ENCODE data around the gene KDM1A. TPM values are rescaled to one million over a fixed set of nuclear protein-coding genes. Genes with fewer than 3 reads are reported as not detected.

KDM1A gene
- total and polyA plus RNA-seq, 4 donors, result 16.4 to 73.0 (median 33.8) TPM

DNA sequence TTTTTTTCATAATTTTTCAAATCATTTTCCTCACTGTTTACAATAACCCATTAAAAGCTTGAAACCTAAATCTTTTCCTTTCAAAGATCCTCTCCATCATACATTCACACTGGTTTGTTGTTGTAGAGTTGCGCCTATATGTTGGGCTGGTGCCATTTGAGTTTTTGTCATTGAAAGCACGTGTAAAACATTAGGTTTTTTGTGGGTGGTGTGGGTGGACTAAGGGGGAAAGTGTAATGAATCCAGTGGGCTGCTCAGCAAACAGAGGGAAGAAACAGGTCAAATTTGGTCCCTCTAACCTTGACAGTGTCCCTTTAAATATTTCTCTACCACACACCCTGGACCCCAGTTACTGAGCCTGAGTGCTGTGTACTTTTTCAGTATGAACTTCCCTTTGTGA lies 46.8 kb downstream of the KDM1A start:
- H3K27ac ChIP-seq (ENCODE audit: low read depth in 1 of 2, low read length in 1 of 2), result no peak overlapping the region
- DNase-seq (no peak), ATAC-seq (ENCODE audit: insufficient read depth, low FRiP score) (no peak)
- peaks cover 14 to 44% (median 21%) of the 10 kb centered on the region in 4 donors for H3K36me3 ChIP-seq (ENCODE audit: control insufficient read depth in 4 of 4, insufficient read depth in 4 of 4, low read length in 4 of 4)
- H3K27me3 ChIP-seq (ENCODE audit: control insufficient read depth in 3 of 3, insufficient read depth in 3 of 3, low read length in 2 of 3), result no peaks in the 10 kb centered on the region
- H3K4me3 ChIP-seq, result no peak overlapping the region
- no peak overlapping the region for H3K9ac ChIP-seq (ENCODE audit: insufficient read depth in 1 of 2, low read length in 2 of 2)
- 95 to 97% methylated on average over 2 of the region's 2 CpGs for WGBS, 2 donors
- no peaks in the 10 kb centered on the region for H3K4me1 ChIP-seq (ENCODE audit: control insufficient read depth in 5 of 5, insufficient read depth in 5 of 5, low read length in 5 of 5)
- H3K9me3 ChIP-seq (ENCODE audit: control insufficient read depth in 4 of 4, insufficient read depth in 3 of 4, low read length in 3 of 4), result no peaks in the 10 kb centered on the region
- TF ChIP-seq, protein P1, sequence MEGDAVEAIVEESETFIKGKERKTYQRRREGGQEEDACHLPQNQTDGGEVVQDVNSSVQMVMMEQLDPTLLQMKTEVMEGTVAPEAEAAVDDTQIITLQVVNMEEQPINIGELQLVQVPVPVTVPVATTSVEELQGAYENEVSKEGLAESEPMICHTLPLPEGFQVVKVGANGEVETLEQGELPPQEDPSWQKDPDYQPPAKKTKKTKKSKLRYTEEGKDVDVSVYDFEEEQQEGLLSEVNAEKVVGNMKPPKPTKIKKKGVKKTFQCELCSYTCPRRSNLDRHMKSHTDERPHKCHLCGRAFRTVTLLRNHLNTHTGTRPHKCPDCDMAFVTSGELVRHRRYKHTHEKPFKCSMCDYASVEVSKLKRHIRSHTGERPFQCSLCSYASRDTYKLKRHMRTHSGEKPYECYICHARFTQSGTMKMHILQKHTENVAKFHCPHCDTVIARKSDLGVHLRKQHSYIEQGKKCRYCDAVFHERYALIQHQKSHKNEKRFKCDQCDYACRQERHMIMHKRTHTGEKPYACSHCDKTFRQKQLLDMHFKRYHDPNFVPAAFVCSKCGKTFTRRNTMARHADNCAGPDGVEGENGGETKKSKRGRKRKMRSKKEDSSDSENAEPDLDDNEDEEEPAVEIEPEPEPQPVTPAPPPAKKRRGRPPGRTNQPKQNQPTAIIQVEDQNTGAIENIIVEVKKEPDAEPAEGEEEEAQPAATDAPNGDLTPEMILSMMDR (IDR thresholded peaks at IDR 0.05; ENCODE audit: control extremely low read depth, extremely low read depth), result no peak

DNA sequence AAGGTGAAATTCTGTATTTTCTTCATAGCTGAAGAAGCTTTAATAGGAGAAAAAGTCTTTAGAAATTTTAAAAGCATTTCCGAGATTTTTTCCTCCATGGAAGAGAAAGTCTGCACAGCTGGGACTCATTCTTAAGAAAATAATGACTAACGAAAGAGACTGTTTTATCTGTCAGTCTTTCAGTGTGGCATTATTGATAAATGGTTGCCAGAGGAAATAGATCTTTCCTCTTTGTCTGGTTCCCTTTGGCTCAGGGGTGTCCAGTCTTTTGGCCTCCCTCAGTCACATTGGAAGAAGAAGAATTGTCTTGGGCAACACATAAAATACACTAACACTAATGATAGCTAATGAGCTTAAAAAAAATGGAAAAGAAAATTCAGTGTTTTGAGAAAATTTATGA lies 49.9 kb downstream of the KDM1A start:
- Histone ChIP-seq H3K27ac (ENCODE audit: low read depth in 1 of 2, low read length in 1 of 2) (no peak overlapping the region), H3K36me3 (ENCODE audit: control insufficient read depth in 4 of 4, insufficient read depth in 4 of 4, low read length in 4 of 4) (peaks cover 19 to 47% (median 28%) of the 10 kb centered on the region in 4 donors), H3K4me3 (no peak overlapping the region), H3K9me3 (ENCODE audit: control insufficient read depth in 4 of 4, insufficient read depth in 3 of 4, low read length in 3 of 4) (no peaks in the 10 kb centered on the region), H3K27me3 (ENCODE audit: control insufficient read depth in 3 of 3, insufficient read depth in 3 of 3, low read length in 2 of 3) (no peaks in the 10 kb centered on the region), H3K4me1 (ENCODE audit: control insufficient read depth in 5 of 5, insufficient read depth in 5 of 5, low read length in 5 of 5) (peaks cover 0 to 4% (median 0%) of the 10 kb centered on the region in 5 donors), H3K9ac (ENCODE audit: insufficient read depth in 1 of 2, low read length in 2 of 2) (no peak overlapping the region)
- WGBS, 2 donors, result 87 to 88% methylated on average over 2 of the region's 2 CpGs
- DNase-seq (no peak), ATAC-seq (ENCODE audit: insufficient read depth, low FRiP score) (no peak)
- TF ChIP-seq, protein P1 (IDR thresholded peaks at IDR 0.05; ENCODE audit: control extremely low read depth, extremely low read depth), result no peak

DNA sequence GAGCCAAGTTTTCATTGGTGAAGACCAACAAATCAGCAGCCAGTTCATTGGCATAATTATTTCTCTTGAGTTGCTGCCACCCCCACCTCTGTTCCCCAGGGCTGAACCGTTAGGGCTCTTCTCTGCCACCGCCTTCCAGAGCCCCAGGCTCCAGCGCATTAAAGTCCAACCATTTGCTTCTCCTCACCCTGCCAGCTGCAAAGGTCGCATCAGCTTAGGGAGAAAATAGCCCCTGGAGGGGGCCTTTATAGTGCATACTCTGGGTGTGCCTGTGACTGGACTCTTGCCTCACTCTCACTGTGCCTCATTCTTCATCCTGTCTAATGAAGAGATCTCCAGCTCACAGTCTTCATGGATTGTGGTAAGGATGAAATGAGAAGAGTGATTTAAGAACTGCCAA lies 50.4 kb downstream of the KDM1A start:
- Histone ChIP-seq H3K36me3 (ENCODE audit: control insufficient read depth in 4 of 4, insufficient read depth in 4 of 4, low read length in 4 of 4) (peaks cover 19 to 42% (median 28%) of the 10 kb centered on the region in 4 donors), H3K4me3 (no peak overlapping the region), H3K9ac (ENCODE audit: insufficient read depth in 1 of 2, low read length in 2 of 2) (no peak overlapping the region), H3K9me3 (ENCODE audit: control insufficient read depth in 4 of 4, insufficient read depth in 3 of 4, low read length in 3 of 4) (no peaks in the 10 kb centered on the region), H3K27me3 (ENCODE audit: control insufficient read depth in 3 of 3, insufficient read depth in 3 of 3, low read length in 2 of 3) (no peaks in the 10 kb centered on the region), H3K4me1 (ENCODE audit: control insufficient read depth in 5 of 5, insufficient read depth in 5 of 5, low read length in 5 of 5) (peaks cover 0 to 4% (median 0%) of the 10 kb centered on the region in 5 donors), H3K27ac (ENCODE audit: low read depth in 1 of 2, low read length in 1 of 2) (no peak overlapping the region)
- DNase-seq (no peak), ATAC-seq (ENCODE audit: insufficient read depth, low FRiP score) (no peak)
- WGBS, 2 donors, result 92 to 100% methylated on average over 4 of the region's 4 CpGs
- TF ChIP-seq, protein P1 (IDR thresholded peaks at IDR 0.05; ENCODE audit: control extremely low read depth, extremely low read depth), result no peak

DNA sequence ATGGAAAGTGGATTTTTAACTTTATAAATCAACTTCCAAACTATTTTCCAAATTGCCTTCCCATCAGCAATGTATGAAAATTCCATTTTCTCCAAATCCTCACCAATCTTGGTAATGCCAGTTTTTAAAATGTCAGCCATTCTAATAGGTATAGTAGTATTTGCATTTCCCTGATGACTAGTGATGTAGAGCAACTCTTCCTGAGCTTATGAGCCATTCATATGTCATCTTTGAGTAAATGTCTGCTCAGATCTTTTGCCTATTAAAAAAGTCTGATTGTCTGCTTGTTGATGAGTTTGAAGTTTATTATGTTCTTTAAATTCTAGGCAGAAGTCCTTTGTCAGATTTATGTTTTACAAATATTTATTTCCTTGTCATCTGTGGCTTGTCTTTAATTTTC lies 54.7 kb downstream of the KDM1A start:
- Histone ChIP-seq H3K9me3 (ENCODE audit: control insufficient read depth in 4 of 4, insufficient read depth in 3 of 4, low read length in 3 of 4) (no peaks in the 10 kb centered on the region), H3K36me3 (ENCODE audit: control insufficient read depth in 4 of 4, insufficient read depth in 4 of 4, low read length in 4 of 4) (peaks cover 24 to 52% (median 32%) of the 10 kb centered on the region in 4 donors), H3K4me1 (ENCODE audit: control insufficient read depth in 5 of 5, insufficient read depth in 5 of 5, low read length in 5 of 5) (peaks cover 0 to 4% (median 0%) of the 10 kb centered on the region in 5 donors), H3K27ac (ENCODE audit: low read depth in 1 of 2, low read length in 1 of 2) (no peak overlapping the region), H3K9ac (ENCODE audit: insufficient read depth in 1 of 2, low read length in 2 of 2) (no peak overlapping the region), H3K4me3 (no peak overlapping the region), H3K27me3 (ENCODE audit: control insufficient read depth in 3 of 3, insufficient read depth in 3 of 3, low read length in 2 of 3) (no peaks in the 10 kb centered on the region)
- ATAC-seq (ENCODE audit: insufficient read depth, low FRiP score) (no peak), DNase-seq (no peak)
- TF ChIP-seq, protein P1 (IDR thresholded peaks at IDR 0.05; ENCODE audit: control extremely low read depth, extremely low read depth), result no peak

Data from lung (tissue), 12 donors.